ENCODE data around the gene TBX1.

DNA sequence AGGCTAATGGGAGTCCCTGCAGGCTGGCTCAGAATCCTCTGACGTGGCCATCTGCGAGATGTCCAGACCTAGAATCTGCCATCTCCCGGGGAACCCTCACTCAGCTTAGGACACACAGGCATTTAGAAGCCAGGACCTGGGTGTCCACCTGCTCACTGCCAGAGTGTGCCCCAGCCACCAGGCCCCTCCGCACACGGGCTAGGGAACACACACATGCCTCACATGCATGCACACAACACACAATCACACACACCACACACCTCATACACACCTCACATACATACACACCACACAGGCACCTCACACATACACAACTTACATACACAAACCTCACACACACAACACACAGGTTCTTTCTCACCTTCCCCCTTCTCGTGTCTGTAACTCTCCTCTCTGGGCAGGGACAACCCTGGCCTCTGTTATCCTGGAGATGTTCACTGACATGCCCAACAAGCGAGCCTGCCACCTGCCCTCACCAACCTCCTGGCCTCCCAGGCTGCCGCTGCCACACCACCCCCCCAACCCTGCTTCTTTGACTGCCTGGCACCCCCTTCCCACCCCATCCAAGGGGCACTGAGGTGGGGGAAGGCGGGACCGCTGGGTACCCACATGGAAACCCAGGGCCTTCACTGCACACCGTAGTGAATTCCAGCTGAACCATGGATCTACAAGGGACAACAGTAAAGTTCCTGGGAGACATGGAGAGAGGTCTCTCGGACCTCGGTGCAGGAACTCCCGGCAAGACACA lies 56.0 kb downstream of the TBX1 start:
- TF ChIP-seq, protein P1, sequence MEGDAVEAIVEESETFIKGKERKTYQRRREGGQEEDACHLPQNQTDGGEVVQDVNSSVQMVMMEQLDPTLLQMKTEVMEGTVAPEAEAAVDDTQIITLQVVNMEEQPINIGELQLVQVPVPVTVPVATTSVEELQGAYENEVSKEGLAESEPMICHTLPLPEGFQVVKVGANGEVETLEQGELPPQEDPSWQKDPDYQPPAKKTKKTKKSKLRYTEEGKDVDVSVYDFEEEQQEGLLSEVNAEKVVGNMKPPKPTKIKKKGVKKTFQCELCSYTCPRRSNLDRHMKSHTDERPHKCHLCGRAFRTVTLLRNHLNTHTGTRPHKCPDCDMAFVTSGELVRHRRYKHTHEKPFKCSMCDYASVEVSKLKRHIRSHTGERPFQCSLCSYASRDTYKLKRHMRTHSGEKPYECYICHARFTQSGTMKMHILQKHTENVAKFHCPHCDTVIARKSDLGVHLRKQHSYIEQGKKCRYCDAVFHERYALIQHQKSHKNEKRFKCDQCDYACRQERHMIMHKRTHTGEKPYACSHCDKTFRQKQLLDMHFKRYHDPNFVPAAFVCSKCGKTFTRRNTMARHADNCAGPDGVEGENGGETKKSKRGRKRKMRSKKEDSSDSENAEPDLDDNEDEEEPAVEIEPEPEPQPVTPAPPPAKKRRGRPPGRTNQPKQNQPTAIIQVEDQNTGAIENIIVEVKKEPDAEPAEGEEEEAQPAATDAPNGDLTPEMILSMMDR (conservative IDR thresholded peaks at IDR 0.05; ENCODE audit: low read length): no peak
- no peak for TF ChIP-seq EZH2phosphoT487 (IDR thresholded peaks at IDR 0.05; ENCODE audit: borderline replicate concordance, low read depth, low read length)
